A673 (cell line): ENCODE data around the gene UNC5A.

Source experiments
- EZH2 ChIP-seq: fragments of 200-600 bp; sonication (generic); IDR thresholded peaks from 2 replicates; pipeline ENCODE4 v1.6.1; 2017; ENCODE audit warnings: borderline replicate concordance, low read depth, mild to moderate bottlenecking, mixed read lengths, antibody characterized with exemption, low read length; ENCODE audit not compliant: poor library complexity, severe bottlenecking
- TF ChIP-seq, protein P1 (sequence below): fragments of 300-800, 200-600 bp; sonication (generic); conservative IDR thresholded peaks from 2 replicates; pipeline ENCODE4 v1.5.1; 2017; ENCODE audit warnings: low read depth, mild to moderate bottlenecking, antibody characterized with exemption, low read length, moderate library complexity, mixed read lengths

- TF ChIP-seq, protein P1, sequence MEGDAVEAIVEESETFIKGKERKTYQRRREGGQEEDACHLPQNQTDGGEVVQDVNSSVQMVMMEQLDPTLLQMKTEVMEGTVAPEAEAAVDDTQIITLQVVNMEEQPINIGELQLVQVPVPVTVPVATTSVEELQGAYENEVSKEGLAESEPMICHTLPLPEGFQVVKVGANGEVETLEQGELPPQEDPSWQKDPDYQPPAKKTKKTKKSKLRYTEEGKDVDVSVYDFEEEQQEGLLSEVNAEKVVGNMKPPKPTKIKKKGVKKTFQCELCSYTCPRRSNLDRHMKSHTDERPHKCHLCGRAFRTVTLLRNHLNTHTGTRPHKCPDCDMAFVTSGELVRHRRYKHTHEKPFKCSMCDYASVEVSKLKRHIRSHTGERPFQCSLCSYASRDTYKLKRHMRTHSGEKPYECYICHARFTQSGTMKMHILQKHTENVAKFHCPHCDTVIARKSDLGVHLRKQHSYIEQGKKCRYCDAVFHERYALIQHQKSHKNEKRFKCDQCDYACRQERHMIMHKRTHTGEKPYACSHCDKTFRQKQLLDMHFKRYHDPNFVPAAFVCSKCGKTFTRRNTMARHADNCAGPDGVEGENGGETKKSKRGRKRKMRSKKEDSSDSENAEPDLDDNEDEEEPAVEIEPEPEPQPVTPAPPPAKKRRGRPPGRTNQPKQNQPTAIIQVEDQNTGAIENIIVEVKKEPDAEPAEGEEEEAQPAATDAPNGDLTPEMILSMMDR = no peak
- TF ChIP-seq EZH2 = no peak
Observed at GRCh38 chr5:176861276-176861675, 50.9 kb downstream of the UNC5A start.
